HCT116 (cell line): ENCODE results near the gene CHML. TPM values are rescaled to one million over a fixed set of nuclear protein-coding genes. Genes with fewer than 3 reads are reported as not detected.

Experiments
- ATAC-seq: fragments of 200-7000 bp; cut with Tn5 transposase; 2 replicates; pipeline ENCODE4 v1.9.1; 2020; ENCODE audit warnings: mild to moderate bottlenecking, moderate library complexity
- BruUV-seq: library from RNA; stranded (reverse); fragments of 400-500 nt; replicated peaks from 2 replicates; lab custom pipeline; 2021; lab: Mats Ljungman, UMichigan
- CTCF ChIA-PET: fragments of 300-600 bp; sonication (Branson Sonifier 250); formaldehyde crosslinking; loops from one replicate; lab custom pipeline; 2021; ENCODE audit warnings: antibody characterized with exemption; lab: Charles Lee
- POLR2A ChIA-PET: fragments of 300-600, 350-600 bp; sonication (Branson Sonifier 250); formaldehyde crosslinking; loops from one replicate; lab custom pipeline; 2021; ENCODE audit warnings: antibody characterized with exemption; lab: Charles Lee
- RAD21 ChIA-PET, 2 experiments: fragments of 300-600 bp; sonication (Branson Sonifier 250); formaldehyde crosslinking; loops; one replicate each; lab custom pipeline; 2023; ENCODE audit warnings: low total read pairs in 2 of 2; ENCODE audit not compliant: uncharacterized antibody in 2 of 2, unreplicated experiment in 2 of 2, low non-redundant PET in 1 of 2; lab: Charles Lee
- DNase-seq: peaks from one replicate; pipeline ENCODE4 v3.0.0-alpha.2; 2010; ENCODE audit warnings: low read depth, low spot score
- H2AFZ ChIP-seq: fragments of 200-600 bp; shearing (Covaris generic), sonication (generic); 2 replicates; pipeline ENCODE4 v1.6.1; 2017; ENCODE audit warnings: low read depth, mixed run types, mixed read lengths, antibody characterized with exemption, low read length; ENCODE audit not compliant: poor library complexity, severe bottlenecking
- H3K27ac ChIP-seq: 2 replicates; pipeline ENCODE4 v1.5.1; 2012; ENCODE audit warnings: low read depth, low read length
- H3K27me3 ChIP-seq: fragments of 200-600 bp; sonication (generic); 2 replicates; pipeline ENCODE4 v1.6.1; 2016; ENCODE audit warnings: mixed run types, low read length, mixed read lengths; ENCODE audit not compliant: insufficient read depth
- H3K36me3 ChIP-seq, 2 experiments: fragments of 200-500 bp in 1 of 2; fragments of 200-600 bp in 1 of 2; sonication (Bioruptor generic) in 1 of 2; sonication (generic) in 1 of 2; 2 replicates each; pipeline versions ENCODE4 v1.5.1 to v1.6.1; 2014 to 2016; ENCODE audit warnings: low read length in 2 of 2, inconsistent platforms in 1 of 2, mixed read lengths in 1 of 2, mixed run types in 1 of 2; ENCODE audit not compliant: insufficient read depth in 2 of 2, control insufficient read depth in 1 of 2
- H3K4me1 ChIP-seq, 2 experiments: fragments of 200-600 bp in 1 of 2; sonication (generic) in 1 of 2; 2 replicates each; pipeline versions ENCODE4 v1.5.1 to v1.6.1; 2012 to 2017; ENCODE audit warnings: low read length in 2 of 2, inconsistent platforms in 1 of 2, mild to moderate bottlenecking in 1 of 2, mixed read lengths in 1 of 2, mixed run types in 1 of 2, moderate library complexity in 1 of 2; ENCODE audit not compliant: insufficient read depth in 2 of 2, control insufficient read depth in 1 of 2
- H3K4me2 ChIP-seq: fragments of 200-600 bp; sonication (generic); 2 replicates; pipeline ENCODE4 v1.6.1; 2017; ENCODE audit warnings: mixed run types, low read length, mixed read lengths
- H3K4me3 ChIP-seq, 2 experiments: fragments of 200-600 bp in 1 of 2; sonication (generic) in 1 of 2; replicated peaks in 1 of 2; 2 replicates each; pipeline ENCODE4 v1.5.1; 2011 to 2016; ENCODE audit warnings: low read length in 2 of 2, control low read depth in 1 of 2, low read depth in 1 of 2, mild to moderate bottlenecking in 1 of 2, mixed read lengths in 1 of 2, mixed run types in 1 of 2
- H3K79me2 ChIP-seq: fragments of 200-600 bp; sonication (generic); 2 replicates; pipeline ENCODE4 v1.6.1; 2017; ENCODE audit warnings: mild to moderate bottlenecking, mixed run types, low read length, moderate library complexity, mixed read lengths; ENCODE audit not compliant: insufficient read depth
- H3K9ac ChIP-seq: fragments of 200-600 bp; sonication (generic); 2 replicates; pipeline ENCODE4 v1.6.1; 2016; ENCODE audit warnings: low read length, mixed read lengths
- H3K9me2 ChIP-seq: fragments of 200-600 bp; sonication (generic), shearing (Covaris generic); 2 replicates; pipeline ENCODE4 v1.6.1; 2017; ENCODE audit warnings: mixed run types, mild to moderate bottlenecking, moderate library complexity; ENCODE audit not compliant: insufficient read depth
- H3K9me3 ChIP-seq, 2 experiments: fragments of 200-500 bp in 1 of 2; fragments of 200-600 bp in 1 of 2; sonication (Bioruptor generic) in 1 of 2; sonication (generic) in 1 of 2; 2 replicates each; pipeline ENCODE4 v1.6.1; 2014 to 2017; ENCODE audit warnings: low read length in 2 of 2, mixed read lengths in 2 of 2, inconsistent platforms in 1 of 2, low read depth in 1 of 2, mild to moderate bottlenecking in 1 of 2, mixed run types in 1 of 2, moderate library complexity in 1 of 2; ENCODE audit not compliant: control insufficient read depth in 1 of 2, insufficient read depth in 1 of 2
- H4K20me1 ChIP-seq: fragments of 200-600 bp; sonication (generic), shearing (Covaris generic); 2 replicates; pipeline ENCODE4 v1.6.1; 2017; ENCODE audit warnings: mixed run types, mild to moderate bottlenecking, moderate library complexity; ENCODE audit not compliant: insufficient read depth
- CBX3 ChIP-seq: IDR thresholded peaks from 2 replicates; pipeline ENCODE4 v1.6.1; 2012; ENCODE audit warnings: low read depth
- EGR1 ChIP-seq: IDR thresholded peaks from 2 replicates; pipeline ENCODE4 v1.6.1; 2012; ENCODE audit warnings: low read depth
- JUND ChIP-seq: IDR thresholded peaks from 2 replicates; pipeline ENCODE4 v1.6.1; 2012
- POLR2AphosphoS5 ChIP-seq: IDR thresholded peaks from 2 replicates; pipeline ENCODE4 v1.6.1; 2011; ENCODE audit warnings: mild to moderate bottlenecking, low read depth, low read length, moderate library complexity
- SRF ChIP-seq: IDR thresholded peaks from 2 replicates; pipeline ENCODE4 v1.6.1; 2012; ENCODE audit warnings: low read depth
- TCF7L2 ChIP-seq: IDR thresholded peaks from 2 replicates; pipeline ENCODE4 v1.7.0; 2011; ENCODE audit warnings: borderline replicate concordance, inconsistent platforms; ENCODE audit not compliant: insufficient read depth, insufficient read length; ENCODE audit errors: extremely low read depth
- YY1 ChIP-seq: IDR thresholded peaks from 2 replicates; pipeline ENCODE4 v1.6.1; 2011; ENCODE audit warnings: low read length, low read depth, moderate library complexity, mild to moderate bottlenecking; ENCODE audit not compliant: insufficient replicate concordance; ENCODE audit errors: extremely low read depth
- ZFX ChIP-seq: fragments of 450-650 bp; IDR thresholded peaks from 2 replicates; pipeline ENCODE4 v1.6.1; 2017
- intact Hi-C: fragments of 100-400 bp; cut with micrococcal nuclease; formaldehyde crosslinking; loops from 2 replicates; pipeline ENCODE4 v1.10.0; 2022
- total RNA-seq: library from RNA; stranded (reverse); gene quantifications from one replicate; pipeline ENCODE4 v1.2.1, GENCODE V29; 2021; ENCODE audit not compliant: unreplicated experiment
- TF ChIP-seq, protein P1 (sequence below): IDR thresholded peaks from 2 replicates; pipeline ENCODE4 v1.6.1; 2012; ENCODE audit warnings: low read depth
- TF ChIP-seq, protein P2 (sequence below): IDR thresholded peaks from 2 replicates; pipeline ENCODE4 v1.6.1; 2012
- TF ChIP-seq, protein P3 (sequence below): IDR thresholded peaks from 2 replicates; pipeline ENCODE4 v1.6.1; 2012

CHML gene
- total RNA-seq, 1 experiment from 2014 or later, result 9.7 TPM

DNA sequence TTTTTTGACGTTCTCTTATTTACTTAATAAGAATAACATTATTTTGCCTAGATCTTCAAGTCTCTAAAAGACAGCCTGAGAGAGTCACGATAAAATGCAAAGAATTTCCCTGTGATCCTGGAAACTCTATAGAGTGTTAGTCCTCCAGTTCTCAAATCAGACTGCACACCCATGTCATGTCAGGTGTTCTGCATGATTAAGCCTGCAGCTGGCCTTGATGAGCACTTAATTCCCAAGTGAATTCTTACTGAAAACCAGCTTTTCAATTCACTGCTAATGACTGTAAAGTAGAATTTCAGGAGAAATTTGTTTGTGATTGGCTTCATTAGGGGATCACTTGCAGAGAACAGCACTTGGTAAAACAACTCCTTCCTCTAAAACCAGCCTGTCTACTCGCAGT is 41.9 kb downstream of the CHML start (continued):
- no peak for TF ChIP-seq TCF7L2

DNA sequence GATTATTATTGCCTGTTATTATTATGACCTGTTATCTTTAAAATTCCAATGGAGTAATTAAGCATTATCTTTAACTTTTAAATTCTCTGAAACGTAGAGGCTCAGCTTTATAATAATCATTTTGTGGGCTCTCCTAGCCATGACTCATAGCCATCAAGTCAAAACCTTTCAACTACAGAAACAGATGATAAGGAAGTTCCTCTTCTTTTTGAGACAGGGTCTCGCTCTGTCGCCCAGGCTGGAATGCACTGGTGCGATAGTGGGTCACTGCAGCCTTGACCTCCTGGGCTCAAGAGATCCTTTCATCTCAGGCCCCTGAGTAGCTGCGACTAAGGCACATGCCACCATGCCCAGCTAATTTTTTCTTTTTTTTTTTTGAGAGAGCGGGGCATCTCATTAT is 43.5 kb downstream of the CHML start:
- no peaks in the 10 kb centered on the region for H3K27me3 ChIP-seq
- BruUV-seq, result no TSS peak

More for the DNA sequence above, 43.5 kb downstream of the CHML start:
- Histone ChIP-seq H3K4me2 (no peak overlapping the region), H2AFZ (no peak overlapping the region), H3K9me3 (no peaks in the 10 kb centered on the region), H3K27ac (no peak overlapping the region), H3K9ac (no peak overlapping the region), H3K36me3 (no peaks in the 10 kb centered on the region), H4K20me1 (no peaks in the 10 kb centered on the region), H3K4me1 (peaks cover 0 to 19% of the 10 kb centered on the region in 2 experiments; a peak in 2 of 4 replicates), H3K4me3 (no peak overlapping the region), H3K9me2 (no peaks in the 10 kb centered on the region), H3K79me2 (no peaks in the 10 kb centered on the region)
- ATAC-seq (no peak), DNase-seq (no peak)
- intact Hi-C loops, result no loop called here
- CTCF ChIA-PET, result interaction anchor here (1.6 kb wide), 1 partner anchor 14 kb away, joined by 8 read pairs; no protein-coding TSS in a partner anchor
- TF ChIP-seq POLR2AphosphoS5 (no peak), EGR1 (no peak), JUND (no peak), YY1 (no peak), ZFX (no peak), CBX3 (no peak), SRF (no peak)
- TF ChIP-seq, protein P1, sequence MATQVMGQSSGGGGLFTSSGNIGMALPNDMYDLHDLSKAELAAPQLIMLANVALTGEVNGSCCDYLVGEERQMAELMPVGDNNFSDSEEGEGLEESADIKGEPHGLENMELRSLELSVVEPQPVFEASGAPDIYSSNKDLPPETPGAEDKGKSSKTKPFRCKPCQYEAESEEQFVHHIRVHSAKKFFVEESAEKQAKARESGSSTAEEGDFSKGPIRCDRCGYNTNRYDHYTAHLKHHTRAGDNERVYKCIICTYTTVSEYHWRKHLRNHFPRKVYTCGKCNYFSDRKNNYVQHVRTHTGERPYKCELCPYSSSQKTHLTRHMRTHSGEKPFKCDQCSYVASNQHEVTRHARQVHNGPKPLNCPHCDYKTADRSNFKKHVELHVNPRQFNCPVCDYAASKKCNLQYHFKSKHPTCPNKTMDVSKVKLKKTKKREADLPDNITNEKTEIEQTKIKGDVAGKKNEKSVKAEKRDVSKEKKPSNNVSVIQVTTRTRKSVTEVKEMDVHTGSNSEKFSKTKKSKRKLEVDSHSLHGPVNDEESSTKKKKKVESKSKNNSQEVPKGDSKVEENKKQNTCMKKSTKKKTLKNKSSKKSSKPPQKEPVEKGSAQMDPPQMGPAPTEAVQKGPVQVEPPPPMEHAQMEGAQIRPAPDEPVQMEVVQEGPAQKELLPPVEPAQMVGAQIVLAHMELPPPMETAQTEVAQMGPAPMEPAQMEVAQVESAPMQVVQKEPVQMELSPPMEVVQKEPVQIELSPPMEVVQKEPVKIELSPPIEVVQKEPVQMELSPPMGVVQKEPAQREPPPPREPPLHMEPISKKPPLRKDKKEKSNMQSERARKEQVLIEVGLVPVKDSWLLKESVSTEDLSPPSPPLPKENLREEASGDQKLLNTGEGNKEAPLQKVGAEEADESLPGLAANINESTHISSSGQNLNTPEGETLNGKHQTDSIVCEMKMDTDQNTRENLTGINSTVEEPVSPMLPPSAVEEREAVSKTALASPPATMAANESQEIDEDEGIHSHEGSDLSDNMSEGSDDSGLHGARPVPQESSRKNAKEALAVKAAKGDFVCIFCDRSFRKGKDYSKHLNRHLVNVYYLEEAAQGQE, result no peak
- TF ChIP-seq, protein P2, sequence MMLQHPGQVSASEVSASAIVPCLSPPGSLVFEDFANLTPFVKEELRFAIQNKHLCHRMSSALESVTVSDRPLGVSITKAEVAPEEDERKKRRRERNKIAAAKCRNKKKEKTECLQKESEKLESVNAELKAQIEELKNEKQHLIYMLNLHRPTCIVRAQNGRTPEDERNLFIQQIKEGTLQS, result no peak
- TF ChIP-seq, protein P3, sequence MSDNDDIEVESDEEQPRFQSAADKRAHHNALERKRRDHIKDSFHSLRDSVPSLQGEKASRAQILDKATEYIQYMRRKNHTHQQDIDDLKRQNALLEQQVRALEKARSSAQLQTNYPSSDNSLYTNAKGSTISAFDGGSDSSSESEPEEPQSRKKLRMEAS, result no peak
- RAD21 ChIA-PET, result no interaction called here
- POLR2A ChIA-PET, result no interaction called here
